SH-SY5Y (cell line): ENCODE measurements around the gene PFKFB1.

Experiments
- GATA2 ChIP-seq: IDR thresholded peaks from 2 replicates; pipeline ENCODE4 v1.6.1; 2011; ENCODE audit warnings: mild to moderate bottlenecking, low read depth, low read length
- GATA3 ChIP-seq: IDR thresholded peaks from 2 replicates; pipeline ENCODE4 v1.6.1; 2011; ENCODE audit warnings: low read depth, mild to moderate bottlenecking, low read length, moderate library complexity

Gene PFKFB1

GRCh38 chrX:55005256-55005655 lies 11.3 kb upstream of the PFKFB1 start:
- TF ChIP-seq GATA3 (no peak), GATA2 (no peak)

- no peak for TF ChIP-seq GATA3
These were observed 10.2 kb upstream of the PFKFB1 start for GRCh38 chrX:55004231-55004630.

- TF ChIP-seq GATA3 (no peak), GATA2 (no peak; the same call in 1 of the 2 replicates)
These were observed 6.0 kb upstream of the PFKFB1 start, which contains the start of gene APEX2 for GRCh38 chrX:54999717-55000598. APEX2 (plus strand) TSS chrX:55000363; CDS start chrX:55000423, 60 bp downstream.

- TF ChIP-seq GATA2 (no peak), GATA3 (no peak)
These were observed 1.6 kb upstream of the PFKFB1 start for GRCh38 chrX:54995621-54996020.

- TF ChIP-seq GATA3: no peak
- no peak for TF ChIP-seq GATA2
These were observed 822 bp upstream of the PFKFB1 start for GRCh38 chrX:54994668-54995351.

- no peak for TF ChIP-seq GATA2
- no peak for TF ChIP-seq GATA3
These were observed 921 bp downstream of the PFKFB1 start for GRCh38 chrX:54992911-54993622.

GRCh38 chrX:54991706-54992105 lies 2.3 kb downstream of the PFKFB1 start:
- TF ChIP-seq GATA3 (no peak), GATA2 (no peak)

- no peak for TF ChIP-seq GATA2
- TF ChIP-seq GATA3: no peak
These were observed 13.7 kb downstream of the PFKFB1 start for GRCh38 chrX:54980334-54980733.

GRCh38 chrX:54979432-54979831 lies 14.6 kb downstream of the PFKFB1 start:
- TF ChIP-seq GATA3 (no peak), GATA2 (no peak)

- TF ChIP-seq GATA2: no peak
These were observed 15.5 kb downstream of the PFKFB1 start for GRCh38 chrX:54978448-54978847.

GRCh38 chrX:54977387-54977786 lies 16.6 kb downstream of the PFKFB1 start:
- TF ChIP-seq GATA2: no peak

GRCh38 chrX:54964766-54965497 lies 29.1 kb downstream of the PFKFB1 start:
- no peak for TF ChIP-seq GATA2
- no peak for TF ChIP-seq GATA3

- TF ChIP-seq GATA3: no peak
- no peak for TF ChIP-seq GATA2
These were observed 32.2 kb downstream of the PFKFB1 start for GRCh38 chrX:54961750-54962149.
